ENCODE results near the gene BHLHE40. TPM values are rescaled to one million over a fixed set of nuclear protein-coding genes. Genes with fewer than 3 reads are reported as not detected.

Gene BHLHE40
- polyA plus RNA-seq, 2 of the 4 experiments (the other 2 are of a cell fraction): 102 to 160 TPM

- 0 out of 2 replicates have a peak, but pooled peaks have one; percentile 43 for TF ChIP-seq HMGXB4 (CRISPR knock-in tag; IDR thresholded peaks at IDR 0.05; ENCODE audit: borderline replicate concordance)
- peak; percentile 94; the same call in 1 of the 2 replicates for TF ChIP-seq HOXA7 (CRISPR knock-in tag; IDR thresholded peaks at IDR 0.05)
- TF ChIP-seq EHMT2 (IDR thresholded peaks at IDR 0.05; ENCODE audit: low read depth): no peak
- no peak; the same call in none of the 2 replicates for TF ChIP-seq MYC (IDR thresholded peaks at IDR 0.05; ENCODE audit: borderline replicate concordance, low read length)
- TF ChIP-seq POLR2AphosphoS2 (conservative IDR thresholded peaks at IDR 0.05; ENCODE audit: low read length): peak; percentile 26; the same call in 1 of the 2 replicates
- TF ChIP-seq TP53 (CRISPR knock-in tag; IDR thresholded peaks at IDR 0.05): peak; percentile 49
- TF ChIP-seq CHD4 (IDR thresholded peaks at IDR 0.05; ENCODE audit: borderline replicate concordance): no peak
- TF ChIP-seq ZSCAN20 (CRISPR knock-in tag; IDR thresholded peaks at IDR 0.05): peak; percentile 77
- TF ChIP-seq HEYL (CRISPR knock-in tag; IDR thresholded peaks at IDR 0.05): peak; percentile 41; the same call in 1 of the 2 replicates
- peak; percentile 96 for TF ChIP-seq MAFK (IDR thresholded peaks at IDR 0.05; ENCODE audit: partially characterized antibody)
- no peak for TF ChIP-seq RNF2 (IDR thresholded peaks at IDR 0.05; ENCODE audit: borderline replicate concordance, low read depth)
- TF ChIP-seq E2F6 (IDR thresholded peaks at IDR 0.05; ENCODE audit: borderline replicate concordance, low read depth): peak; percentile 55
- no peak for TF ChIP-seq KDM1A (IDR thresholded peaks at IDR 0.05; ENCODE audit: low read depth)
- no peak; the same call in 2 of the 3 replicates for TF ChIP-seq CTCF (IDR thresholded peaks at IDR 0.05)
- no peak for TF ChIP-seq NR3C1 (IDR thresholded peaks at IDR 0.05)
- peak; percentile 99 for TF ChIP-seq BHLHE40 (IDR thresholded peaks at IDR 0.05; ENCODE audit: low read depth, low read length)
- TF ChIP-seq JUN (IDR thresholded peaks at IDR 0.05): peak; percentile 98 to 100
- TF ChIP-seq FOSB (CRISPR knock-in tag; IDR thresholded peaks at IDR 0.05): peak; percentile 93
- no peak for TF ChIP-seq CBX8 (IDR thresholded peaks at IDR 0.05)
- TF ChIP-seq FOXS1 (CRISPR knock-in tag; IDR thresholded peaks at IDR 0.05): peak; percentile 91
- TF ChIP-seq HOXB5 (CRISPR knock-in tag; IDR thresholded peaks at IDR 0.05): peak; percentile 94
- no peak for TF ChIP-seq HDAC2 (IDR thresholded peaks at IDR 0.05)
- no peak for TF ChIP-seq SREBF2 (IDR thresholded peaks at IDR 0.05)
- TF ChIP-seq REST (IDR thresholded peaks at IDR 0.05): no peak
- TF ChIP-seq NFE2L2 (conservative IDR thresholded peaks at IDR 0.05; ENCODE audit: low read length): peak; percentile 40; the same call in 1 of the 2 replicates
- no peak for TF ChIP-seq ELK1 (IDR thresholded peaks at IDR 0.05; ENCODE audit: low read depth, low read length)
- peak; percentile 97 for TF ChIP-seq NPAS2 (CRISPR knock-in tag; IDR thresholded peaks at IDR 0.05; ENCODE audit: borderline replicate concordance)
- TF ChIP-seq USF2 (IDR thresholded peaks at IDR 0.05): no peak
- TF ChIP-seq HES2 (IDR thresholded peaks at IDR 0.05): no peak
- TF ChIP-seq HOXB13 (CRISPR knock-in tag; IDR thresholded peaks at IDR 0.05; ENCODE audit: low read depth): peak; percentile 30
- peak; percentile 18; the same call in 1 of the 2 replicates for TF ChIP-seq POLR2A (IDR thresholded peaks at IDR 0.05; ENCODE audit: low read length)
- peak; percentile 64; the same call in 1 of the 2 replicates for TF ChIP-seq MAZ (IDR thresholded peaks at IDR 0.05; ENCODE audit: borderline replicate concordance, low read depth, low read length)
Observed at GRCh38 chr3:4986782-4987537, 7.7 kb downstream of the BHLHE40 start (continued).
